Kidney (tissue), 14 donors: ENCODE measurements around the gene F2. TPM values are rescaled to one million over a fixed set of nuclear protein-coding genes. Genes with fewer than 3 reads are reported as not detected.

Source experiments
- DNase-seq, 5 donors: peaks; one replicate each; pipeline ENCODE4 v3.0.0-alpha.2; 2013 to 2020
- FAIRE-seq: peaks from 2 replicates; lab custom pipeline; 2012; peaks lifted over from hg19 to GRCh38; lab: Jason Lieb, UNC
- H3K27ac ChIP-seq, 2 donors: one replicate each; pipeline ENCODE4 v1.7.0; 2013; ENCODE audit warnings: low read depth in 2 of 2, low read length in 2 of 2, inconsistent platforms in 1 of 2
- H3K27me3 ChIP-seq: one replicate; pipeline ENCODE4 v1.7.1; 2013; ENCODE audit warnings: low read length, inconsistent platforms; ENCODE audit not compliant: control insufficient read depth, insufficient read depth
- H3K36me3 ChIP-seq, 3 donors: one replicate each; pipeline versions ENCODE4 v1.7.0 to v1.7.1; 2013; ENCODE audit warnings: low read length in 3 of 3, control low read depth in 1 of 3, inconsistent platforms in 1 of 3; ENCODE audit not compliant: insufficient read depth in 3 of 3, control insufficient read depth in 2 of 3
- H3K4me1 ChIP-seq, 3 donors: one replicate each; pipeline versions ENCODE4 v1.7.0 to v1.7.1; 2013; ENCODE audit warnings: low read length in 3 of 3, inconsistent platforms in 1 of 3, low read depth in 1 of 3; ENCODE audit not compliant: control insufficient read depth in 2 of 3, insufficient read depth in 2 of 3
- H3K4me3 ChIP-seq, 3 donors: one replicate each; pipeline versions ENCODE4 v1.7.0 to v1.8.1; 2013; ENCODE audit warnings: low read length in 3 of 3, control low read depth in 1 of 3, inconsistent platforms in 1 of 3
- H3K9ac ChIP-seq, 3 donors: one replicate each; pipeline versions ENCODE4 v1.7.0 to v1.7.1; 2013; ENCODE audit warnings: low read length in 3 of 3, control low read depth in 1 of 3, inconsistent platforms in 1 of 3
- H3K9me3 ChIP-seq, 3 donors: one replicate each; pipeline versions ENCODE4 v1.7.0 to v1.7.1; 2013; ENCODE audit warnings: low read length in 3 of 3, control low read depth in 1 of 3, inconsistent platforms in 1 of 3; ENCODE audit not compliant: control insufficient read depth in 2 of 3, insufficient read depth in 1 of 3
- CTCF ChIP-seq: IDR thresholded peaks from 3 replicates; pipeline ENCODE4 v1.5.1; 2012; ENCODE audit warnings: mild to moderate bottlenecking, moderate library complexity, borderline replicate concordance; ENCODE audit not compliant: insufficient read depth; ENCODE audit errors: extremely low read depth
- intact Hi-C: fragments of 100-400 bp; cut with DNase I; formaldehyde crosslinking; loops from one replicate; pipeline ENCODE4 v1.11.1; 2022
- polyA plus RNA-seq: library from polyadenylated mRNA; stranded (reverse); fragments of 350-450 nt; fragmentation: Illumina TruSeq; extraction: RNeasy Lipid Tissue Mini Kit (QIAGEN cat#74804); gene quantifications from one replicate; pipeline ENCODE4 v1.2.3, GENCODE V29; 2014; ENCODE audit warnings: low read depth, low replicate concordance; ENCODE audit not compliant: insufficient read depth
- total RNA-seq: library from RNA; stranded (reverse); fragmentation: NEBNext Ultra II Directional; extraction: Animal tissue kit (Norgen Biotek cat#: 25700); gene quantifications from one replicate; pipeline ENCODE4 v1.2.1, GENCODE V29; 2021
- donor health status: control.
- donor health status: control.
- donor health status: control.
- donor health status: control.
- donor health status: control.
- donor health status: DM: yes; HTN: yes; CAD: no.
- donor health status: Normal renal cell carcinoma (clear cell type).

Gene F2
- total and polyA plus RNA-seq, 2 donors from 2014 or later = not detected

GRCh38 chr11:46677169-46677568, 41.8 kb upstream of the F2 start:
- no peak overlapping the region for H3K27ac ChIP-seq
- peaks cover 0 to 22% (median 0%) of the 10 kb centered on the region in 3 donors for H3K4me1 ChIP-seq

GRCh38 chr11:46677991-46678740, 40.8 kb upstream of the F2 start:
- H3K27me3 ChIP-seq = no peaks in the 10 kb centered on the region
- intact Hi-C loops = no loop called here
- H3K27ac ChIP-seq = no peak overlapping the region
- no peak for TF ChIP-seq CTCF
- H3K4me3 ChIP-seq = no peak overlapping the region
- no peaks in the 10 kb centered on the region for H3K9me3 ChIP-seq
- H3K36me3 ChIP-seq = peaks cover 0 to 34% (median 20%) of the 10 kb centered on the region in 3 donors
- FAIRE-seq = no peak
- peak in 1 of 5 donors; percentile 55 for DNase-seq
- peaks cover 0 to 22% (median 0%) of the 10 kb centered on the region in 3 donors for H3K4me1 ChIP-seq
- no peak overlapping the region for H3K9ac ChIP-seq

More at GRCh38 chr11:46677169-46677568, 41.8 kb upstream of the F2 start:
- Histone ChIP-seq H3K36me3 (peaks cover 0 to 38% (median 24%) of the 10 kb centered on the region in 3 donors), H3K27me3 (no peaks in the 10 kb centered on the region), H3K9ac (no peak overlapping the region), H3K4me3 (no peak overlapping the region), H3K9me3 (no peaks in the 10 kb centered on the region)
- TF ChIP-seq CTCF = no peak
- FAIRE-seq (no peak), DNase-seq (no peak)
- intact Hi-C loops = no loop called here

- TF ChIP-seq CTCF = no peak
- H3K27ac ChIP-seq = no peak overlapping the region
- no peak for FAIRE-seq
- no peak overlapping the region for H3K4me3 ChIP-seq
- peaks cover 0 to 22% (median 0%) of the 10 kb centered on the region in 3 donors for H3K4me1 ChIP-seq
- peaks cover 0 to 28% (median 14%) of the 10 kb centered on the region in 3 donors for H3K36me3 ChIP-seq
- DNase-seq = peak in 1 of 5 donors; percentile 51
- intact Hi-C loops = no loop called here
- no peak overlapping the region for H3K9ac ChIP-seq
- no peaks in the 10 kb centered on the region for H3K27me3 ChIP-seq
- no peaks in the 10 kb centered on the region for H3K9me3 ChIP-seq
Observed at GRCh38 chr11:46678741-46679130, 40.3 kb upstream of the F2 start.
